Measurements from ENCODE around the gene SLC22A23.

GRCh38 chr6:3384241-3385143, 72.4 kb downstream of the SLC22A23 start:
- TF ChIP-seq EZH2 (IDR thresholded peaks at IDR 0.05; ENCODE audit: low read length): no peak
- TF ChIP-seq CTCF (optimal IDR thresholded peaks at IDR 0.05 in 1 of 3, IDR thresholded peaks at IDR 0.05 in 1 of 3, conservative IDR thresholded peaks at IDR 0.05 in 1 of 3; ENCODE audit: extremely low read depth in 1 of 3, insufficient read depth in 2 of 3, low read length in 3 of 3): no peak

Measured in keratinocyte (primary cell).